ENCODE measurements around the gene APBB2.

APBB2 gene

DNA sequence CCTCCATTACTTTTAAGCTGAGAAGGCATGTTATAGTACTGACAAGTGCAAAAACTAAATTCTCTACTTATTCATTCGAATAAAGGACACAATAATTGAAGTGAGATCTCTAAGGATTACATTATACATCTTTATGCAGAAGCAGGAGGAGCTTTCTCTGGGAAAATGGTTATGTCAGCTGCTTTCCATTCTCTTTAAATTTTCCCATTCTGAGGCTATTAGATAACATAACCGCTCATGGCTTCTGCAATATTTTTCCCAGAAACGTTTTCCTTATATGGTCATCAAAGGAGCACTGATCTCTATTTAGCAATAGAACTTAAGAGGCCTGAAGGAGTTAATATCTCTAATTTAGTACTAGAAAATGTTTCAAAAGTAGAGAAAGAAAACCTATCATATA is 243.0 kb downstream of the APBB2 start:
- peaks cover 0 to 9% of the 10 kb centered on the region in 2 experiments for H3K4me1 ChIP-seq (ENCODE audit: control insufficient read depth in 1 of 2, insufficient read depth in 1 of 2, low read depth in 1 of 2, low read length in 1 of 2)
- H3K4me3 ChIP-seq (ENCODE audit: low read depth in 1 of 2, low read length in 1 of 2) = no peak overlapping the region
- TF ChIP-seq CTCF (IDR thresholded peaks at IDR 0.05) = no peak
- no peak overlapping the region for H3K27ac ChIP-seq
- no peaks in the 10 kb centered on the region for H3K9me3 ChIP-seq
- H3K27me3 ChIP-seq = no peaks in the 10 kb centered on the region
- no peaks in the 10 kb centered on the region for H3K36me3 ChIP-seq

DNA sequence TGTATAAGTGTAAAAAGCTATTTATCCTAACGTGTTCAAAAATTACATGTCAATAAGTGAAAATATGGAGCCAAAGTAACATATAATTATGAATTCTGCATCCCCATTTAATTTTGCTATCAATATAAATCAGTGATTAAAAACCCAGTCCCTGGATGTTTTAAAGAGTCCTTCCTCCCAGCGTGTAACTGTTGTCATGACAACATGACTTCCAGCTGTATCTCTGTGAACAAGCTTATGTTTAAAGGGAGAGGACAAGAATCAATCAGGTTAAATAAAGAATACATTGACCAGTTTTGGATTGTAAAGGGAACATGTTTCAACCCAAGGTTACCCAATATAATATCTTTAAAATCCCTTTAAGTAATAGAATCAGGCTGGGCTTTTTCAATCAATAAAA is 244.8 kb downstream of the APBB2 start:
- no peak for TF ChIP-seq CTCF (IDR thresholded peaks at IDR 0.05)
- Histone ChIP-seq H3K27me3 (no peaks in the 10 kb centered on the region), H3K4me1 (ENCODE audit: control insufficient read depth in 1 of 2, insufficient read depth in 1 of 2, low read depth in 1 of 2, low read length in 1 of 2) (peaks cover 0 to 9% of the 10 kb centered on the region in 2 experiments), H3K4me3 (ENCODE audit: low read depth in 1 of 2, low read length in 1 of 2) (no peak overlapping the region), H3K9me3 (no peaks in the 10 kb centered on the region), H3K27ac (no peak overlapping the region), H3K36me3 (no peaks in the 10 kb centered on the region)

- Histone ChIP-seq H3K36me3 (no peaks in the 10 kb centered on the region), H3K4me1 (ENCODE audit: control insufficient read depth in 1 of 2, insufficient read depth in 1 of 2, low read depth in 1 of 2, low read length in 1 of 2) (peaks cover 0 to 9% of the 10 kb centered on the region in 2 experiments), H3K27me3 (no peaks in the 10 kb centered on the region), H3K27ac (no peak overlapping the region), H3K9me3 (no peaks in the 10 kb centered on the region), H3K4me3 (ENCODE audit: low read depth in 1 of 2, low read length in 1 of 2) (no peak overlapping the region)
- no peak for TF ChIP-seq CTCF (IDR thresholded peaks at IDR 0.05)
Observed at GRCh38 chr4:40967550-40967949, 246.8 kb downstream of the APBB2 start.

DNA sequence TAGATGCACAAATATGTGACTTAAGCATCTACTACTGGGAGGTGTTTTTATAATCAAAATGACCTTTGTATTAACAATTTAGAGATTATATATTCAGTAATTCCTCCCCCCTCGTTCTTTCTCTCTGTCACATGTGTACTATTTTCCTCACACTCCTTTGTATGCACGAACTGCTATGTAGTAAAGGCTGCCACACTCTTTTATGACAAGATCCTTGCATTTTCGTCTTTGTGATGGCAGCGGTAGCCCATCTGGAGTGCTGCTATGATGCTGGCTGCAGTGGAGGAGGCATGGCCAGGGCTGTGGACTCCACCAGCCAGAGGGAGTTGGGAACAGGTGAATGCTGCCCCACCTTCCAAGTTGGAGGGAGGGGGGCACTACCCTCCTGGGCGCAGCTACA is 248.3 kb downstream of the APBB2 start:
- Histone ChIP-seq H3K27me3 (no peaks in the 10 kb centered on the region), H3K4me3 (ENCODE audit: low read depth in 1 of 2, low read length in 1 of 2) (no peak overlapping the region), H3K9me3 (no peaks in the 10 kb centered on the region), H3K27ac (no peak overlapping the region), H3K4me1 (ENCODE audit: control insufficient read depth in 1 of 2, insufficient read depth in 1 of 2, low read depth in 1 of 2, low read length in 1 of 2) (peaks cover 0 to 9% of the 10 kb centered on the region in 2 experiments), H3K36me3 (no peaks in the 10 kb centered on the region)
- no peak for TF ChIP-seq CTCF (IDR thresholded peaks at IDR 0.05)

- H3K4me1 ChIP-seq (ENCODE audit: control insufficient read depth in 1 of 2, insufficient read depth in 1 of 2, low read depth in 1 of 2, low read length in 1 of 2) = peaks cover 0 to 9% of the 10 kb centered on the region in 2 experiments
- no peaks in the 10 kb centered on the region for H3K9me3 ChIP-seq
- no peak overlapping the region for H3K4me3 ChIP-seq (ENCODE audit: low read depth in 1 of 2, low read length in 1 of 2)
- TF ChIP-seq CTCF (IDR thresholded peaks at IDR 0.05) = no peak
- no peaks in the 10 kb centered on the region for H3K27me3 ChIP-seq
- no peaks in the 10 kb centered on the region for H3K36me3 ChIP-seq
- no peak overlapping the region for H3K27ac ChIP-seq
Observed at GRCh38 chr4:40963897-40964478, 250.4 kb downstream of the APBB2 start.

Measured in neutrophil (primary cell).